UCSD-AML1 (cell line): ENCODE measurements around the gene ARFGAP3.

Experiments used
- DNase-seq: peaks from one replicate; lab custom pipeline; 2025; ENCODE audit not compliant: unreplicated experiment; lab: John Stamatoyannopoulos, UW

The ARFGAP3 gene

DNA sequence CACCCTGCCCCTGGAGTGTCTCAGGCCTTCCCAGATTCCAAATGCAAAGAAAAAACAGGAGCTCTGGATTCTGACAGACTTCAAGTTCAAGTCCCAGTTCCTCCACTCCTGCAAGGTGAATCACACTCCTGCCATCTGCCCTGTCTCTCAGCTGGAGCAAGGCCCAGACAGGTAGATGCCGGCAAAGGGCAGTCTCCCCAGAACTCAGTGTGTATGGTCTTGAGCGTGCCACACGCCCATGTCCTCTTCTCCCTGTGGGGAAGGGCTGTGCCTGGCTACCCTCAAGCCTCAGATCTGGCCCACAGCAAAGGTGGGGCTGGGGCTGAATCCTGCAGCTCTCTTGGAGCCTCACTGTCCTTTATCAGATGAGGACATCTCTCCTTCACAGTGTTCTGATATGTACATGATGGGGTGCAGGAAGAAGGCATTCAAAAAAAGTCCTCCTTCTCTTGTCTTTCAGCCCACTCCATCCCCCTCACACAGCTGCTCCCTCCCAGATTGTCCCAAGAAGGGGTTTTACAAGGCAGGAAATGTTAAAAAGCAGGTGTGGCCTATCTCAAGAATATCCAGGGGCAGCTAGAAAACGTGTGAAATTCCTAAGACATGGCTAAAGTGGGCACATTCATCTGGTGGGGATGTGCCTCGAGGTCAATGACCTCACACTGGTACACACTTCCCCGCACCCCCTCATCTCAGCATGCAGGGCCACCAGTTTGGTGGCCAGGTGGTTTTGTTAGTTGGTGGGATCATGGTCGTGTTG is 27.7 kb upstream of the ARFGAP3 start:
- DNase-seq, result no peak

DNA sequence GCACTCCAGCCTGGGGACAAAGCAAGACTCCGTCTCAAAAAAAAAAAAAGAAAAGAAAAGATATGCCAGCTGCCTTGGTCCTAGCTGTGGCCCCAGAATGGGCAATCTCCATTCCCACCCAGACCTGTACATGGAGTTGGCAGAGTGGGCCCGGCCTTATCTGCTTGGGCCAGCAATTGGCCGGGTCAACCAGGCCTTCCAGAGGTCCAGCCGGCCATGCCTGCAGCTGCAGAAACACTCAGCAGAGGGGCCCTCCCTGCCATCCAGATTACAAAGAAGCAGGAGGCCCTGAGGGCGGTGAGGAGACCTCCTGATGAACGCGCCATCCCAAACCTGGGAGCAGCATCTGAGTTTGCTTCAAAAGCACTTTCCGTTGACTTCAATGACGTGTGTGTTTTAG is 26.9 kb upstream of the ARFGAP3 start:
- no peak for DNase-seq

DNA sequence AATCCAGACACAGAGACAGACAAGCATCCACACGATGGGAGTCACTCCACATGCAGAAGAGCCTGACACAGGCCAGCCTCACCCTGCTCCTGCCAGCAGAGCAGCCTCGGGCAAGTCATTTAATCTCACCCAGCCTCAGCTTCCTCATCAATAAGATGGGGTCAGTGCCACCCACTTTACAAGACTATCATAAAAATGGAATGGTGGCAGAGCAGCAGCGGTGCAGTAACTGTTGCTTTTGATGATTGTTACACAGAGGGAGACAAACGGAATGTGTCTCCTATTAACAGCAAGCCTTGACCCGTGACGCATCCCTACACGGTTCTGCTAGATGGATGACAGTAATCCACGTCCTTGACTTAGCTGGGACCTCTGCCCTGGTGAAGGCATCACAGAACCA is 26.0 kb upstream of the ARFGAP3 start:
- no peak for DNase-seq

DNA sequence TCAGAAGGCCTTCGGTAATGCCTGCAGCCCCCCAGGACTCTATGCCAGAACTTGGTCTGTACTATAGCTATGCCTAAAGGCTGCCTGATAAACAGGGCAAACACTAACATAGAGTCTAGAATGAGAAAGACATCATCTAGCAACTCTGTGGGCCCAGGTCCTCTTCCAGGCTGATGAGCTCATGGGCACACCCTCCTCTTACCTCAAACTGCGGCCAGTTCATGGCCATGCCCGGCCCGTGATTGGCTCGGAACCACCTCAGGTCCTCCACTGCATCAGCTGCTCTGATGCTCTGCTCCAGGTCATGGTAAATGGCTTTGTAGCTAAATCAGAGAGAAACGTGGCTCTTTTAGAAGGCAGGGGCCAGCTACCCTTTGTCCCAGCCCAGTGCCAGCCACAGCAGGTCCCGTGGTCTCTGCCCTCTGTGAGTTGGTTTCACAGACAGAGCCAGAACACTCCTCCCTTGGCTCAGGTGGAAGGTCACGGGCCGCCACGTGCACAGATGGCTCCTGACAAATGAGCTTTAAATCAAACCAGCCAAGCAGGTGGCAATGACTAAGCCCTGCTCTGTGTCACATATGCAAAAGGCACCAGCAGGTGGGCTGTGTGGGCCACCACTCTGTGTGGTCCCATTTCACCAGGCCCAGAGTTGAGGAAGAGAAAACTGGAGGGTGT is 25.0 kb upstream of the ARFGAP3 start:
- DNase-seq, result no peak

DNA sequence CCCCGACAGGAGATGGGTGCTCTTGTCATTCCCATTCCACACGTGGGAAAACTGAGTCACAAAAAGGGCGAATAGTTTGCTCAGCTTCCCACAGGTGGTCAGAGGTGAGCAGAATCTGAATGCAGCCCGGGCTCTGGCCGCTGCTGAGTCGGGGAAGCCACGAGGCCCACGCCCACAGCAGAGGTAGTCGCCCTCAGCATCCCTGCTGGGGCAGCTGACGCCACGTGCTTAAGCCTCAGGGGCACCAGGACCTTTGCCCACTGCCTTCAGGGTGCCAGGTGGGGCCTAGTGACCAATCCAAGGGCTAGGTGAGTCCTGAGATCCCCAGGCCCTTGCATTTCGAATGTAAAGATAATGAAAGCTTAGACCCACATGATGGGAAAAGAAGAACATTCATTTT is 24.2 kb upstream of the ARFGAP3 start:
- no peak for DNase-seq

DNA sequence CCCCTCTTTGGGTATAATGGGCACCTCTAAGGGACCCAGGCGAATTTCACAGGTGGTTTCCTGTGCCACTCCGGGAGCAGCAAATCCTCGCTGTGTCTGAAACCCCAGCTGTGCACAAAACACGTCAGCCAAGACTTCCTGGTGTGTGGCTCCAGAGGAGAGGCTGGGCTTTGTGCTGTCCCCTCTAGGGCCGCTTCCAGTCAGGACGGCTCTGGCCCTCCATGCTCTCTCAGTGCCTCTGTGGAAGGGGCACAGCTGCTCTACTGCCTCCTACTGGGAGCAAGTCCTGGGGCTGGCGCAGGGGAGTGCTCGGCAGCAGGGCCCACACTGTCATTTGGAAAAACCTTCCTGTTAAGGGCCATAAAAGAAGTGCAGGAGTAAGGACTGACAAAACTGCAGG is 23.7 kb upstream of the ARFGAP3 start:
- DNase-seq, result no peak

DNA sequence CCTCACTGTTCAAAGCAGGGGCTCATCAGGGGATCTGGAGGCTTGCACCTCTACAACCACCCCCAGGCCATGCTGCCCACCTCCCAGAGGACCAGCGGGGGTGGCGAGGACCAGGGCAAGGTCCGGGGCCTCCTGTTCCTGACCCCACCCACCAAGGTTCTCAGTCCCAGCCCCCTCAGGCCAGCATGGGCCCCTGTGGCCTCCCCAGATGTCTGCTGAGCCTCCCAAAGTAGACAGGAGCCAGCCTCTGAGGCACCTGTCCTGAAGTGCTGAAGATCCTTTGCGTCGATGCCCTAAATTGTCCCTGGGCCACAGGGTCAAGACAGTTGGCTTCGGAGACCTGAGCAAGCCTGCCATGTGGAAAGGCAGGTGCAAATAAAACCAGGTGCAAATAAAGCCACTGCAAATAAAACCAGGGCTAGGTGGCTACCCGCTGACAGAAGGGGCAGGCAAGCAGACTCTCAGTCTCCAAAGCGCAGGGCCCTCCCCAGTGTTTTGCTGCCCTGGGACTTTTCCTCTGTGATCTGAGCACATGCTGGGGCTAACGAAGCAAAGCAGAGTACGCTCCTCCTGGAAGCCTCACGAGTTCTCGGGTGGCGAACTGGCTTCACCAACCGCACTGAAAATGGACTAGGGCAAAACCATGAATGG is 22.4 kb upstream of the ARFGAP3 start:
- DNase-seq, result no peak

DNA sequence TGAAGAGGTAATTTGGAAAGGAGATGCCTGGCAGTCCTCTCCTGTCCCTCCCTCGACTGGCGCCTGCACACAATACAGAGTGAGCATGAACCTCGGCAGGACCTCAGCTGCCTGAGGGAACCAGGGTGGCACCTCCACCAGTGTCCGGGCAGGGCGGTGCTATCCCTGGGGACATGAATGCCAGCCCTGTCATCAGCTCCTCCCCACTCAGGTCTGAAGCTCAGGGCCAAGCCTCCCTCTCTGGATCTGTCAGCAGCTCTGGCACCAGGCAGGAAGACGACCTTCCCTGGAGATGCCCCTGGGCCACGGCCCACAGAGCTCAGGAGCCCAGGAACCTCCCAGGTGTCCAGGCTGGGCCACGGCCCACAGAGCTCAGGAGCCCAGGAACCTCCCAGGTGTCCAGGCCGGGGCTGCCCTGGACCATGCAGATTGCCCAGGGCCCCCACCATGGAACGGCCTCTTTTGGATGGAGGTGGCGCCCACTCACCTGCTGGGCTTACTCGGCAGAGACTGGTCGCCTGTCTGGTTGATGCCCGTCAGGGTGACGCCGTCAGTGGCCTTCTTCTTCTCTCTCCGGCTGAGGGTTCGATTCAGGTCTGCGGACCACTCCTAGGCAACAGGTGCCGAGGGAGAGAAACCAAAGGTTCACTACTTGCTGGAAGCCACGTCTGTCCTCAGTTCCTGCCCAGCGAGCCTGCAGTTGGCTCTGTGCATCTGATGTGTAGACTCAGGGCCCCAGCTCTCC is 21.7 kb upstream of the ARFGAP3 start:
- DNase-seq, result no peak

DNA sequence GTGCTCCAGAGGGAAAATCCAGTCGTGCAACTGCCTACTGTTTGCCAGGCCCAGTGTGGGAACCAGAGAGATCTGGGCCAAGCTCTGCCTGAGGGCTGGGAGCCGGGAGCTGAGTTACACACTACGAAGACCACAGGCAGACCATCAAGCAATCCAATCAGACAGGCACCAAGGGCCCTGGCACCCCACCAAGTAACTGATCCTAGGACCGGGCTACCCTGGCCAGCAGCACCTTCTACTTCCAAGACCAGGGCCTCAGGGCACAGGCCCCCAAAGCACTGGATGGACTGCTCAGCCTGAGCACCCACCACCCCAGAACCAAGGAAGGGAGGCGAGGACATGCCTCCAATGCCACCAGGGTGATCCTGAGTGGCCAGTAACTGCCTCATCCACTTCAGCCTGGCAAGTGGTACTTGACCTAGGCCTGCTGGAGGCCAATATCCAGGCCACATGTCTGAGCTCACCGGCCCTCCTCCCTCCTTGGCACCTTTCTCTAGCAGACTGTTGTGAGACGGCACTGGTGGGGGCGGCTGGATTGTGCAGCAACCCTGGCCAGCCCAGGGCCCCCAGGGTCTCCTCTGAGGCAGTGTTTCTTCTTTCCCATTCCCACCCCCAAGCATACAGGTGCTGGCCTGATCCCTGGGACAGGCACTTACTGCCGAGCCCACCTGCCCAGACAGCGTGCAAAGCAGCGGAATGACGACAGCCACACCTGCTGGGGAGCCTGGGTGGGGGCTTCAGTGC is 20.7 kb upstream of the ARFGAP3 start:
- DNase-seq, result no peak

DNA sequence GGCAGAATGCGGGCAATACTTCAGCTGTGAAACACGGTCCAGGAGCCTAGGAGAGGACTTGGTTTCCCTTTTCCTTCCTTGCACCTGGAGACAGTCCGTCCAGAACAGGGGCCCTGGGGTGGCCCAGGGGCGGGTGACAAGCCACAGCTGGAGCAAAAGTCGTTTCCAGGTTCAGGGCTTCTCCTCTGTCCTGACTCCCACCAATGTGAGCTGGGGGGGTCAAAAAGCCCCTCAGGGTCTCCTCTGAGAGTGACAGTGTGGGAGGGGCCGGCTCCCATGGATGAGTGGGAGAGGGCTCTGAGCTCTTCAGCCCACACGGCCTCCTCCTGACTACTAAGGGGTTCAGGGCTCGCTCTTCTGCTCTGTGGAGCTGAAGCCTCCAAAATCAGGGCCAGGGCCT is 20.1 kb upstream of the ARFGAP3 start:
- no peak for DNase-seq

DNA sequence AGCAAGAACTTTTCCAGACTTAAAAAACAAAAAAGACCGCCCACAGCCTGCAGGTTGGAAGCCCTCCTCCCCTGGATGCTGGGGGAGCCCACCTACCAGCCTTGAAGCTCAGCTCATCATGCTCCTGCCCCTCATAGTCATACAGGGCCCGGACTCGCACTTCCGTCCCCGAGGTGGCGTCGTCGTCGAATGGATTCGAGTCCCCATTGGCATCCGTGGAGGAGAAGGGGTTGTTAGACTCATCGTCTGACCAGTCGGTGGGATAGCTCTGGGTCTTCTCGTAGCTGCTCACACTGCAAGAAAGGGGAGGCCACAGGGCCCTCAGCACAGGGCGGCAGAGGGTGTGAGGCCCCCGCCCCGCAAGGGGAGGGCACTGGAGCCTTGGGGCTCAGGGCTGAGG is 19.0 kb upstream of the ARFGAP3 start:
- no peak for DNase-seq

DNA sequence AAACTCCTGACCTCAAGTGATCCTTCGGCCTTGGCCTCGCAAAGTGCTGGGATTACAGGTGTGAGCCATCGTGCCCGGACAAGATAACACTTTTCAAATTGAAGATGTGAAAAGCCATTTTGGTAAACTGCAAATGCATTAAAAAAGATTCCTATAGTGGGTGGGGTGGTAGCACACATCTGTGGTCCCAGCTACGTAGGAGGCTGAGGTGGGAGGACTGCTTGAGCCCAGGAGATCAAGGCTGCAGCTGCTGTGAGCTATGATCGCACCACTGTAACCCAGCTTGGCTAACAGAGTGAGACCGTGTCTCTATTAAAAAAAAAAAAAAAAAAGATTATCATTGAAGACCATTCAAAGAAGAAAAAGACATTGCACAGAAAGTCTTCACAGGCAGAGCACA is 16.9 kb upstream of the ARFGAP3 start:
- no peak for DNase-seq

DNA sequence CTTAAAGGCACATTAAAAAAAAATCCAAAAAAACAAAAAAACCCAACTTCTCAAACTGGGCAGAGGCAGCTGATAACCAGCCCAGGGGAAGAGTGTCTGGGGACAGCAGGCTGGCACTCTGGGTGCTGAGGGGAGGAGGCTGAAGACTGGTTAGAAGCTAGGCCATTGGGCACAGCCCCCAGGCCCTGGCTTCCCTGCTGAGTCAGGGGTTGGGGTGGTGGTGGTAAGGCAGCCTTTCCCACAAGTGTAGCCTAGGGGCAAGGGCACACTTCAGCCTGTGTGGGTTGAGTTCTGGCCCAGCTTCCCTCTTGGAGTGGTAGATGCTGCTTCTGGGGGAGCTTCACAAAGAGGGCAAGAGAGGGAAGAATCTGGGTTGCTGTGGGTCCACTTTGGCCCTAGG is 16.3 kb upstream of the ARFGAP3 start:
- DNase-seq, result peak; percentile 36

DNA sequence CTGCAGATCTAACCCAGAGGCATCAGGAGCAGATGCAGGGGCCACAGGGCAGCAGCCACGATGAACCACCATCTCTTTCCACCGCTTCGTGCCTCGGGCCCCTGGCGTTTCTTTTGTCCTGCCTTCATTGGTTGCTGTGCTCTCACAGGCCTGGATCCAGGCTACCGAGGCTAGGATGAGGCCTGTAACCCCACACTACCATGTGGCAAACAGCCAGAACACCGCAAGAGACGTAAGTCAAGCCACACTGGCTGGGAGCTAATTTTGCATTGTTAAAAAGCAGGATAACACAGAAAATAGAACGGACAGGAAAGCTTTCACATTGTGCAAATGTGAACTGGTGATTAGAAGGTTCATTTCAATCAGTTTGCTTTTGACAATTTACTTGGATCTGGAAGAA is 15.7 kb upstream of the ARFGAP3 start:
- DNase-seq, result no peak

DNA sequence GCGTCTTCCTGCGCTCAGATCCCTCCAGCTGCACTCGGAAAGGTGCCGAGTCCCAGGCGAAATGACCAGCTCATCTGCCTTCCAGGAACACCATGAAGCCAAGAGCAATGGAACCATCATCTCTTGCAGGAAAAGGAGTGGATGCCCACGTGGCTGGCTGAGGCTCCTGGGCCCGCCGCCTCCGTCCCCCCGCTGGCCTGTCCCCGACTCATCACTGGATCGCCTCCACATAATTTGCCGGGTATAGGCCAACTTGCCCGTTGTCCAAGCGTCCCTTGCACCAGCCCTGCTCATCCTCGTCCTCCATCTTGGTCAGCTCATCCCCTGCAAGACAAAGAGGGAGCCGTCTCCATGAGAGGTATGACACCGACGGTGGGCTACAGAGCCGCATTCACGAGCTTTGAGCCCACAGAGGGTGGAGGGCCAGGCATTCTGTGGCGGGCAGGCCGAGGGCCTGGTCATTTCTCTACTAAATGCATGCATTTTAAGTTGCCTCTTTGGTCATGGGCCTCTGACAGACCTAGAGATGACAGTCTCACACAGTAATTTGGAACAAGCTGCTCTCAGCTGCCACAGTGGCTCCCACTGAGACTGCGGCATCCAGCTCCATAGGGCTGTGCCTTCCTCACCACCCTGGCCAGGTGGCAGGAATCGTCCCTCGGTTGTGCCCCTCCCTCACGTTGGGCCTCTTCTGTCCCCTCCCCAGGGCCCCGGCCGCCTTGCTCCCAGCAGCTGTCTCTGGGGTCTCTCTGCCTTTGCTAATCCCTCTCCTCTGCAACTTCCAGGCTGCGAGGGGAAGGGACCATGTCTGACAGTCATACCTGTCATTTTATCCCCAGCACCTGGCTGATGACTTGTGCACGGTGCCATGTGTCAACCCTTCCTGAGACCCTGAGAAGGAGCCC is 14.3 kb upstream of the ARFGAP3 start:
- DNase-seq, result no peak

DNA sequence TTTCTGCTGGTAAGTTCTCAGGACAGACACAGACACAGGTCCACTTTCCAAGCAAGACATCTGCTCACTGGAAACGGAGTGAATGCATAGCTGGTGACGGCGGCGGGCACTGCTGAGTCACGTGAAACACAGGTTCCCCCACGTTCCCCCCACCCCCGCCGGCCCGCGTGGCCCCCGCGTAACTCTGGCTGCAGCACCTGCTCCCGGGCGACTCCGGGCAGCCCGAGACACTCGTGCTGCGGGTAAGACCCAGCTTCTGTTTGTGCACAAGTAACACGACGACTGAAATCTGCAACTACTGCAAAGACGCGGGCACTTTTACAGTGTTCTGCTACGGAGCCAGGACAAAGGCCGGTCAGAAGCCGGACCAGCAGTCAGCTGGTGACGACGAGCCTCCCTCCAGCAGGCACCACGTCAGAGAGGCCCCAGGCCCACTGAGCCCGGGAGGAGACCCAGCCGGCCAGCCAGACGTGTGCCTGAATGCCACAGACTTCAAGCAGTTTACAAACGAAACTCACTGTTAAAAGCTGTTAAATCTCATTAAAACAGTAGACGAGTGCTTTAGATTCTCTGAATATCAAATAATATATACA is 12.9 kb upstream of the ARFGAP3 start:
- DNase-seq, result no peak

DNA sequence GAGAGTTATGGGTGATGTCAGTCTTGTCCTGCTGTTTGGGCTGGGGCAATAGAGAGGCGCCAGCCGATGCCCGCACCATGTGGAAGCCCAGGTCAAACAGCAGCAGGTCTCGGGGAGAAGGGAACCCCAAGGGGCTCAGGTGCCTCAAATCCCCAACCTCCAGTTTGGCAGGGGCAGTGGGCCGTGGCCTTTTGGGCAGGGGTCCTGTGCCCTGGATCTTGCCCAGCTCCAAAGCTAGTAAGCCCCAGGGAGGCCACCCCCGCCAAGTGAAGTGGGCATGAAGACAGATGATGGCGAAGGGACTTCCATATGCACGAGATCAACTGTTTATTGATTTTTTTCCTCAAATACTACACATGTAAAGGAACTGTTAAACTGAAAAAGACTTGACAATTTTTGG is 12.4 kb upstream of the ARFGAP3 start:
- DNase-seq, result no peak

DNA sequence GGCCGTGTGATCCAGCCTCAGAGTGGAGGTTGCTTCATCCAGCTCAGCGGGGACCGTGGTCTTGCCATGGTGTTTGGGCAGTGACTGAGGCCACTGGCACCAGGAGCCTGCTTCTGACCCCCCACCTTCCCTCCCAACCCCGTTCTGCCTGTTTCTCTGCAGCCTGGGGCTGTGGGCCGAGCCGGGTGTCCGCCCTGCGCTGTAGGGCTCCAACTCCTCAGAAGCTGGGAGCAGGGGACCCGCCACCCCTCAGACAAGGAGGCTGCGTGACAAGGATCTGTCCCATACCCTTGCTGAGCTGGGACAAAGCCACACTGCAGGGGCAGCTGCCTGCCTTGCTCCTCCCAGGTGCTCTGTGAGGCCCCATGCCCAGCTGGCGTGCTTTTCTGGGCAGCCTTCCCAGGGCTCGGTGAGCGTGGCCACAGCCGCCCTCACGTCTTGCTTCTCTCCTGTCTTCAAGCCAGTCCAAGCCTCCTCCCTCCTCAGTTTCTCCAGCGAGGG is 11.7 kb upstream of the ARFGAP3 start:
- no peak for DNase-seq

DNA sequence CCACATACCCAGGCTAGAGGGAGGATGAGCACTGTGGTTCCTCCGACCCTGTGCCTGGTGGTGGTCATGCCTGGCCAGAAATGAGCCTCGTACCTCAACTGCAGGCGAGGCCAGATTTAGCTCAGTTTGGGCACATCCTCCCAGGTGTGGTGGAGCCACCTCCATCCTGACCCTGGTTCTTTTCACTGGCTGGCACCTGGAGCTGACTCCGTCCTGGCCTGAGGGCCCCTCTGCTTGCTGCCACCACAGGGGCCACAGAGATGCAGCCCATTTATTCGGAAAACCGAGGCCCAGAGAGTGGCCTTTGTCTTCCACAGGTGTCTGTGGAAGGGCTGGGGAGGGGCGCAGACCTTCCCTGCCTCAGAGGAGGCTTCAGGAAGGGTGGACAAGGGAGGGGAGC is 9.0 kb upstream of the ARFGAP3 start:
- no peak for DNase-seq
